T-helper 22 cell (primary cell): ENCODE data around the gene GIMAP4.
"Not testable (repeated sequence)": the region's sequence is repeated elsewhere in the genome, so short reads cannot be mapped to it uniquely, and the experiment has no call there.

ENCODE experiments used
- DNase-seq: peaks from one replicate; pipeline ENCODE4 v3.0.0-alpha.2; 2020; ENCODE audit warnings: low read depth

The GIMAP4 gene

DNA sequence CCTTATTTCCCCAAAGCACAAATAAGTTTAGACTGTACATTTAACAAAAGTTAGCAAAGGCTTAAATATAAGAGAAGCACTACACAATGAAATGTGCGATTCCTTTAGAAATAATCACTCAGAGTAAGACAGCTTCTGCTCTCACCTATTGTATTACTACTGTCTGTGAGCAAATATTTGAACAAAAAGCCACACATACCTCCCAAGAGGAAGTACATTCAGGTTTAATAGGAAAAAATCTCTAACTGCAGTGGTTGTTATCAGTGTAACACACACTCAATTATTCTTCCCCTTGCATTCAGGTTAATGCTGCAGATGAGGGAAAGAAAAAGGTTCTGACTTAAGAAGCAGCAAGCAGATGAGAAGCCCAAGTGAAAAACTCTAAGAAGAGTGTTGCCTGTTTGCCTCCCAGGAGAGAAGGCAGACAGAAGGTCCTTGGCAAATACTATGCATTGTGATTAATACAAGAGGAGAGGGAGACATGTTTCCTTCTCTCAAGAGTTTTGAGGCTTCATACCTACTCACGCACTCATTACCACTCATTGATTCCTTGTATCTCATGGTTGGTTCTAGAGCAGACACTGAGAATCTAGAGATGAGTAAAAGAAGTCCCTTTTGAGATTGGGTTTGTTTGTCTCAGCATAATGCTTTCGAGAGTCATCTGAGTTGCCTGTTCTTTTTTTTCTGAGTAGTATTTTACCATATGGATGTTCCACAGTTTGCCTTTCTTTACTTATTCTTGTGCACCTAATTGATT is 13.6 kb downstream of the GIMAP4 start:
- DNase-seq: no peak

DNA sequence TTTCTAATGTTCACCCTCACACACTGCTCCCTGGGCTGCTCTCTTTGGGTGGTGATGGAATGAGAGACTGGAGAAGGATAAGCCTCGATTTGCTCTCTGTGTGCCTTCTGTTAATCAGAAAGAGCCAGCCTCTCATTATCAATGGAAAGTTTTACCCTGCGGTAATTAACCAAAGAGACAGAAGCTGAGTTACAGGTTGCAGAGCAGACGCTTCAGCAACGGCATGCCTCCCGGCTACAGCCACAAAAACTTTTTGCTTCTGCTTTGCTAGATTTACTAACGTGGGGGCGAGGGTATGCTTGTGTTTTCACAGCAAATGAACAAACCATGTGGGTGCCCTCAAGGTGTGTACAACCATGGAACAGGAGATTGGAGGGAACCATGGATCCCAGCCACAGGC is 18.0 kb downstream of the GIMAP4 start:
- DNase-seq: no peak

- DNase-seq: no peak
These were observed 19.0 kb downstream of the GIMAP4 start for GRCh38 chr7:150586068-150586784.

DNA sequence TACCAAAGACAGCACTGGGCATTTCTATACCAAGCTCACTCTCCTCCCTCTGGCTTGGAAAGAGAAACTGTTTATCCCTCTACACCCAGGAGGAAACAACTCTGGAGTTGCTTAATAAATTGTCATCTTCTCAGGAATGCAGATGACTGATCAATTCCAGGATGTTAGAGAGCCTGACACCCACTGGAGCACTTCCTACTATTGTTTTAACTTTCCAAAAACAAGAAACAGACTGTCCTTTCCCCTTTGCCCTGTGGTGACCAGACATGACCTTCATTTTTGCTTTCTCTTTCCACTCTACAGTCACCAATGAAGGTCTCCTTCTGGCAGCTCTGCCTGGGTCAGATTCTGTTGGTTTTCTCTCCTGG is 19.6 kb downstream of the GIMAP4 start:
- DNase-seq: no peak

- DNase-seq: no peak
These were observed 20.4 kb downstream of the GIMAP4 start for GRCh38 chr7:150587551-150587950.

DNA sequence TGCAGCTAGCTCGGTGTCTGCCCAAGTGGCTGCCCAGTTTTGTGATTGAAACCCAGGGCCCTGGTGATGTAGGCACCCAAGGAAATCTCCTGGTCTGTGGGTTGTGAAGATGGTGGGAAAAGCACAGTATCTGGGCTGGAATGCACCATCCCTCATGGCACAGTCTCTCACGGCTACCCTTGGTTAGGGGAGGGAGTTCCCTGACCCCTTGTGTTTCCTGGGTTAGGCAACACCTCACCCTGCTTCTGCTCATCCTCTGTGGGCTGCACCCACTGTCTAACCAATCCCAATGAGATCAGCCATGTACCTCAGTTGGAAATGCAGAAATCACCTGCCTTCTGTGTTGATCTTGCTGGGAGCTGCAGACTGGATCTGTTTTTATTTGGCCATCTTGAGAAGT is 27.6 kb downstream of the GIMAP4 start:
- DNase-seq: no peak

GRCh38 chr7:150595361-150595760 is 28.2 kb downstream of the GIMAP4 start:
- DNase-seq: no peak

DNA sequence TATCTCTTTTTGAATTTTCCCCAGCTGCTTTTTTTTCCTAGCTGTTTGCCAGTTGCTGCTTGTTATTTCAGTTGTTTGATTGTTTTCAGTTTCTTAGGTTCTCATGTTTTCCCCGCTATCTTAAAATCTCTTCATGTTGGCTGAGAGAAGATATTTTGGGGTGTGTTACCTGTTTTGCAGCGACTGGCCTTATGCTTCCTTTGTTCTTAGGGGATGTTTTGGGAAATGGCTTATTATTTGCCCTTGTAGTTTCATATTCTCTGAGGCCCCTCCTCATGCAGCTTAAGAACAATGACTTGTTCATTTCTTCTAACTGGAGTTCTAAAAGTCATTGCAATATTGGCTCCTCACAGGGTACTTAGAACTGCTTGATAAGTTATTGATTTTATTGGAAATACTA is 36.4 kb downstream of the GIMAP4 start:
- DNase-seq: not testable (repeated sequence)

DNA sequence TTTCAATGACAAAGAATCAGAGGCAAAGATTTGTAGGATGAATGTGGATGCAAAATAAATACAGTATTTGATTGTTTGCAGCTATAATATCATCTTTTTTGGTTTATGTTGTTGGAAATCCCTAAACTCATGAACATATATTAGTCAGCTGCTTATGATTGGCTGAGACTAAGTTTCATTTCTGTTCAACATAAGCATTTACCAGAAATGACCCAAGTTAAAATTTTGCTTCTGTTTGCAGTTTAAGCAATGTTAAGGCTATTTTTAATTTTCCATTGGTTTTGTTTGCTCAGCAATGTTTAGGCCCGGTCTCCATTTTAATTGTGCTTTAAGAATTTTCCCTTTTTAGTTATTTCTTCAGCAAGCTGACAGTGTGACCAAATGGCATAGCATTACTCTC is 43.0 kb downstream of the GIMAP4 start:
- DNase-seq: no peak

DNA sequence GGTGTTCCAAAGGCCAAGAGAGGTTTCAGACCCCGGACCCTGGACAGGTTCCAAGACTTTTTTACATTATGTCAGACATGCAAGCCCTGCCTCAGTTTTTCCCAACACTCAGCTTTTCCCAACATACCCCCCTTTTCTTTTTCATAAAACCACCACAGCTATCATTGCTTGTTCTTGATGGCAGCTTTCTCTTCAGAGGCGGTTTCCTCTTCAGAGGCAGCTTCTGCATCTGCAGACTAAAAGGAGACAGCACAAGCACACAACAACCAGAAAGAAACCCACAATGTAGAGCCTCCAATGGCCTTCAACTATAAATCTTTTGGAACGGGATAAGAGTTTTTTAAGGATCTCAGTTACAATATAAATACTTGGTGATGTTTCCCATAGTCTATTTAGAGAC is 45.7 kb downstream of the GIMAP4 start:
- no peak for DNase-seq

DNA sequence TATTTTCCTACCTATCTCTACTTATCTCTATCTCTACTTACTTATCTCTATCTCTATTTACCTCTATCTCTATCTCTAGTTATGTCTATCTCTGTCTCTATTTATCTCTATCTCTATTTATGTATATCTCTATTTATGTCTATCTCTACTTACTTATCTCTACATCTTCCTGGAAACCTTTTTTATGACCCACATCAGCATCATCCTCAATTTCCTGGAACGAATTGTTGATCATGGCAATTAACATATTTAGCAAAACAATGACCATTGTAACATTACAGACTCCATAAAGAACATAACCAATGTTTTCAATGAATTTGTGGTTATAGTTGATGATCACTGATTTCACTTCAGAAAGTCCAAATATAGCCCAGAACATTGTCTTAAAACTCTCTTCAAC is 46.7 kb downstream of the GIMAP4 start:
- DNase-seq: no peak

DNA sequence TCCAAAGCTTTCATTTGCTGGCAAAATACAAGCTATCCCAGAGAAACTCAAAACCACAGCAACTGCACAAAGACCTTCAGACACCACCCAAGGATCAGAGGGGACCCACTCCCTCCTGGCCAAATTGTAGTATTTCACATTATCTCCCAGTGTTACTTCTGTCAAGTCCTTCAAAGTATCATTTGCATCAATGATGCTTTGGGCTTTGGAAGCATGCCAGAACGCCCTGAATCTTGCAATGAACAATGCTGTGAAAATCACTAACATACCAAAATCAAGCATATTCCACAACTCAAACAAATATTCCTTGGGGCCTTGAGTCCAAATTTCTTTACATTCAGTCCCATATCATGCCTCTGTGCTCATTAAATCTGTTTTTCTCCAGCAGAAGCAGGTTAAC is 47.2 kb downstream of the GIMAP4 start:
- not testable (repeated sequence) for DNase-seq

DNA sequence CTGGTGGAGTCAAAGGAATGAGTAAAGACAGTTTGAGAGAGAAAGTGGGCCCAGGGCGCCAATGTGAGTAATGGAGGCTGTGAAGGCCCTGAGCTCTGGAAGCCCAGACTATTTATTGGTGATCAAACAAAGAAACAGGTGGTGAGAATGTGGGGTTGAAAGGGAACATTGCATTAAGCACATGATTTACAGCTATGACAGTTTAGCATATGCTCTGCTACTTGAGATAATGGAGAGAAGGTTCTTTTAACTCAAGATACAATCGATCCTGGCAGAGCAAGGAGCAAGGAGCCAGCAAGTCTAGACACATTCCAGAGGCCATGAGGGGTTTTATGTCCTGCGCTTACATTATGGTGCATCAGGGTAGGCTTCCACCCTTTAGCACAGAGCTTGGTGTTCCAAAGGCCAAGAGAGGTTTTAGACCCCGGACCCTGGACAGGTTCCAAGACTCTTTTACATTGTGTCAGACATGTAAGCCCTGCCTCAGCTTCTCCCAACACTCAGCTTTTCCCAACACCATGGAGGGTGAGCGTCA is 48.1 kb downstream of the GIMAP4 start:
- not testable (repeated sequence) for DNase-seq

- DNase-seq: no peak
These were observed 52.9 kb downstream of the GIMAP4 start for GRCh38 chr7:150620061-150620460.

GRCh38 chr7:150620617-150621371 is 53.6 kb downstream of the GIMAP4 start:
- DNase-seq: no peak

GRCh38 chr7:150621376-150621775 is 54.2 kb downstream of the GIMAP4 start:
- no peak for DNase-seq
